HG02588 (cell line): ENCODE results near the gene NRDE2.
"Not testable (repeated sequence)": the region's sequence is repeated elsewhere in the genome, so short reads cannot be mapped to it uniquely, and the experiment has no call there.

Experiments used
- ATAC-seq: cut with Tn5 transposase; IDR thresholded peaks from one replicate; pipeline ENCODE4 v1.9.1; 2021; ENCODE audit warnings: mild to moderate bottlenecking, moderate library complexity; ENCODE audit not compliant: unreplicated experiment

NRDE2 gene

DNA sequence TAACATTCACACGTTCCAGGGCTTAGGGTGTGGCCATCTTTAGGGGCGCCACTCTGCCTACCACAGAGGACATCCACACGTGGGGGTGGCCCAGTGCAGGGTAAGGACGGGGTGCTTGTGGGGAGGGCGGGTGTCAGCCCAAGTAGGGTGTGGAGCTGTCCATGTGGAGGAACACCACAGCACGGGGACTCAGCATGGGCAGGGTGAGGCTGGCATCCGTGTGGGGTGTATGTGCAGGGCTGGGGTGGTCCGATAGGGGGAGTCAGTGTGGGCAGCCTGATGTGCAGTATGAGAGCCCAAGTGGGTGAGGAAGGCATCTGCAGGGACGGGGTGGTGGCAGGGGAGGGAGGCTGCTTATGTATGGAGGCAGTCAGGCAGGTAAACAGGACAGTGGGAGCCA, 57.7 kb downstream of the NRDE2 start:
- ATAC-seq, result no peak

GRCh38 chr14:90273532-90273931, 58.2 kb downstream of the NRDE2 start:
- no peak for ATAC-seq

DNA sequence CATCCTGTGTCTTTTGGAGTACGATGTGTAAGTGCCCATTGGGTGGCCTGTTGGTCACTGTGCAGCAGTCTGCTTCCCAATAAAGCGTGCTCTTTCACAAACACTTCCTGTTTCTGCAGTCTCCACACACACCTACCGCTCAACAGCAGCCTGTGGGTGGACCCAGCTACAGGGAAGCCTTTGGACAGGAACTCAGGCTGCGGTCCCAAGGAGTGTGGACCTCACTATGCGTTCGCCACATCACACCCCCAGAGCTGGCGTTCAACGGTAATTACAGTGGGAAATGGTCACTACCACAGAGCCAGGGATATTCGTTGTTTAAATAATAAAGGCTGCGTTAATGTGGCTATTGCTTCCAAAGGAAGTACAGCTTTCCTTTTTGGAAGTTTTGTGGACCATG, 59.2 kb downstream of the NRDE2 start:
- ATAC-seq, result no peak

- ATAC-seq, result no peak
Measured at GRCh38 chr14:90268420-90268819, 63.3 kb downstream of the NRDE2 start.

GRCh38 chr14:90266441-90267154, 65.1 kb downstream of the NRDE2 start:
- ATAC-seq, result no peak

- ATAC-seq, result peak; percentile 75
Measured at GRCh38 chr14:90263748-90264449, 67.8 kb downstream of the NRDE2 start.

- ATAC-seq, result peak; percentile 96
Measured at GRCh38 chr14:90256354-90257131, 75.2 kb downstream of the NRDE2 start, which contains the start of gene PSMC1. PSMC1 (plus strand) TSS chr14:90256553; CDS start chr14:90256598, 45 bp downstream.

- ATAC-seq, result no peak
Measured at GRCh38 chr14:90255871-90256270, 75.9 kb downstream of the NRDE2 start.

- no peak for ATAC-seq
Measured at GRCh38 chr14:90253826-90254225, 77.9 kb downstream of the NRDE2 start.

DNA sequence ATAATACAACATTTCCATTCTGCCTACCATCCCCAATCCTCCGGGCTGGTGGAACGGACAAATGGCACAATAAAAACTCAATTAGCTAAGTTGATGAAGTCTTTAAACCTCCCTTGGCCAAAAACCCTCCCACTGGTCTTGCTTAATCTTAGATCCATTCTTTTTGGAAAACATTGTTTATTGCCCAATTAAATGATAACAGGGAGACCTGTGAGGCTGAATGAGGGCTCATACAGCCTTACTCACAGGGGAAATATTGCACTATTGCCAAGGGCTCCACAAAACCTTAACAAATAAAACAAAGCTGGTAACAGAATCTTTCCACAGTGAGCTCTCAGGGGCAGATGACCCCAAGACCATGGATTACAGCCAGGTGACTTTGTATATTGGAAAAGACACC, 83.1 kb downstream of the NRDE2 start:
- ATAC-seq, result no peak

DNA sequence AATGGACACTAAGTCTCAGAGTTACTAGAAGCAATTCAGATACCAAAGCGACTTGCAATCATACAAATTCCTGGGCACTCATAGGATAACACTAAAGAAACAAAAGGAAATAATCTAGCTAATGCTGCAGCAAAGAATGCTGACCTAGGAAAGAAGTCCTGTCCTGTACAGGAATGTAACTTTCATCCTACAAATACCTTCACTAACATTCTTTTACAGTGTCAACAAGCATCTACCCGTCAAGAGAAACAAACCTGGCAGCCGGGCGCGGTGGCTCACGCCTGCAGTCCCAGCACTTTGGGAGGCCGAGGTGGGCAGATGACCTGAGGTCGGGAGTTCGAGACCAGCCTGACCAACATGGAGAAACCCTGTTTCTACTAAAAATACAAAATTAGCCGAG, 84.3 kb downstream of the NRDE2 start:
- not testable (repeated sequence) for ATAC-seq

- ATAC-seq, result no peak
Measured at GRCh38 chr14:90246936-90247335, 84.8 kb downstream of the NRDE2 start.

DNA sequence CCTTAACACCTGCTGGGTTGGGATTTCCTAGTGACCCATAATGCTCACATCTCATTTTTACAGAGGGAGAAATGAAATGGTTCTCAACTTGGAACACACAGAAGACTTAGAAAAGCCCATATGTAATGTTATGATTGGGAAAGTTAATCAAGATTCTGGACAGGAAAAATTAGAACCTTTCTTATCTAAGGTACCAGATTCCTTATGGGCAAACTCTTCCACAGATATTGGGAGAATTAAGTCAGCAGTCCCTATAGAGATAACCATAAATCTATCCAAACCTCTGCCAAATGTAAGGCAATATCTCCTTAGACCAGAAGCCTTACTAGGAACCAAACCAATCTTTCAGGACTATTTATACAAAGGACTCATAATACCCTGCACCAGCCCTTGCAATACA, 89.3 kb downstream of the NRDE2 start:
- ATAC-seq, result no peak

DNA sequence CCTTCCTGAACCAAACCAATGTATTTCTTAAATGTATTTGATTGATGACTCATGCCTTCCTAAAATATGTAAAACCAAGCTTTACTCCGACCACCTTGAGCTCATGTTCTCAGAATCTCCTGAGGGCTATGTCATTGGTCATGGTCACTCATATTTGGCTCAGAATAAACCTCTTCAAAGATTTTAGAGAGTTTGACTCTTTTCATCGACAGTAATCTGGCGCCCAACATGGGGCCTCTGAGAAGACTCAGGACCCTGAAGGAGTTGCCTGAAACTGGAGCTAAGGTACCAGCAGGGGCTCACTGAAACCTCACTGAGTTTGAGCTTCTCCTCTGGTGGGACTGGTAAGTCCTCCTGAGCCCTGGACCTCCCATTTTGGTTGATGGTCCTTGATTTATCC, 92.6 kb downstream of the NRDE2 start:
- ATAC-seq, result no peak

GRCh38 chr14:90235179-90235976, 96.4 kb downstream of the NRDE2 start:
- no peak for ATAC-seq

DNA sequence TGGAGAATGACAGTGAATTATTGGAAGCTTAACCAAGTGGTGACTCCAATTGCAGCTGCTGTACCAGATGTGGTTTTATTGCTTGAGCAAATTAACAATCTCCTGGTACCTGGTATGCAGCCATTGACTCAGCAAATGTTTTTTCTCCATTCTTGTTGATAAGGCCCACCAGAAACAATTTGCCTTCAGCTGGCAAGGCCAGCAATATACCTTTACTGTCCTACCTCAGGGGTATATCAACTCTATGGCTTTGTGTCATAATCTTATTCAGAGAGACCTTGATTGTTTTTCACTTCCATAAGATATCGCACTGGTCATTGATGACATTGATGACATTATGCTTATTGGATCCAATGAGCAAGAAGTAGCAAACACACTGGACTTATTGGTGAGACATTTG, 101.8 kb downstream of the NRDE2 start:
- not testable (repeated sequence) for ATAC-seq

DNA sequence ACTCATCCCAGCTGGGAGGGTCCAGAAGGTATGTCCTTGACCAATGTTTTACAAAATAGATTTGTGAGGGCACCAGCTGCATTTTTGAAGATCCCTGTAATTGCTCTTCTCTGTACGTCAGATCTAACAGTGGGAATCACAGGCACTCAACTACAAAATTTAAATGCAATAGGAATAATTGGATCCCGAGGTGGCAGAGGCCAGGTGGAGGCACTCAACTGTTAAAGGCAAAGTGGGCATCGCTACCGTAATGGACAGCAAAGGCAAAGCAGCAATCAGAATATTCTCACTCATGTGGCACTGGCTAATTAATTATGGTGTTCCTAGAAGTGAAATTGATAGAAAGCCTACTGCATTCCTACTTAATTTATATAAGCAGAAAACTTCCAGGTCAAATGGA, 103.3 kb downstream of the NRDE2 start:
- ATAC-seq, result no peak
